GM12878 (cell line): ENCODE measurements around the gene APBA1. TPM values are rescaled to one million over a fixed set of nuclear protein-coding genes. Genes with fewer than 3 reads are reported as not detected.

Source experiments
- ATAC-seq: fragments of 200-7000 bp; cut with Tn5 transposase; 3 replicates; pipeline ENCODE4 v1.9.1; 2020; ENCODE audit warnings: mild to moderate bottlenecking, moderate library complexity
- BruUV-seq: library from RNA; stranded (reverse); fragments of 400-500 nt; replicated peaks from 2 replicates; lab custom pipeline; 2021; lab: Mats Ljungman, UMichigan
- CTCF ChIA-PET: fragments of 300-600 bp; sonication (Branson Sonifier 250); formaldehyde crosslinking; extraction: SDS; loops from one replicate; lab custom pipeline; 2021; ENCODE audit warnings: inconsistent platforms; lab: Yijun Ruan, JAX
- POLR2A ChIA-PET: fragments of 350-600 bp; formaldehyde crosslinking; extraction: SDS; loops from one replicate; lab custom pipeline; 2021; ENCODE audit warnings: inconsistent platforms; lab: Charles Lee
- RAD21 ChIA-PET: fragments of 300-600 bp; sonication (Branson Sonifier 250); formaldehyde crosslinking; loops from one replicate; lab custom pipeline; 2023; ENCODE audit warnings: antibody characterized with exemption; ENCODE audit not compliant: unreplicated experiment; lab: Charles Lee
- SMC1A ChIA-PET: fragments of 300-600 bp; sonication (Branson Sonifier 250); formaldehyde crosslinking; loops from one replicate; lab custom pipeline; 2023; ENCODE audit not compliant: unreplicated experiment, uncharacterized antibody; lab: Charles Lee
- DNase-seq: peaks from one replicate; pipeline ENCODE4 v3.0.0-alpha.2; 2011; ENCODE audit warnings: low read depth, low spot score
- FAIRE-seq: peaks from 3 replicates; lab custom pipeline; 2011; peaks lifted over from hg19 to GRCh38; lab: Jason Lieb, UNC
- H2AFZ ChIP-seq: 2 replicates; pipeline ENCODE4 v1.6.0; 2011; ENCODE audit warnings: low read depth, low read length, control low read depth; ENCODE audit not compliant: control insufficient read depth
- H3K27ac ChIP-seq: 2 replicates; pipeline ENCODE4 v1.5.1; 2011; ENCODE audit warnings: control low read depth; ENCODE audit not compliant: control insufficient read depth, insufficient read depth
- H3K27me3 ChIP-seq, 2 experiments: replicated peaks in 1 of 2; 2 replicates each; pipeline versions ENCODE4 v1.6.0 to v1.6.1; 2011; ENCODE audit warnings: low read length in 1 of 2; ENCODE audit not compliant: control insufficient read depth in 2 of 2, insufficient read depth in 2 of 2
- H3K36me3 ChIP-seq, 2 experiments: 2 replicates each; pipeline ENCODE4 v1.5.1; 2011; ENCODE audit warnings: low read length in 1 of 2; ENCODE audit not compliant: control insufficient read depth in 2 of 2, insufficient read depth in 2 of 2
- H3K4me1 ChIP-seq: 2 replicates; pipeline ENCODE4 v1.6.1; 2011; ENCODE audit warnings: mild to moderate bottlenecking, low read length, moderate library complexity, mixed read lengths; ENCODE audit not compliant: control insufficient read depth, insufficient read depth
- H3K4me2 ChIP-seq: 2 replicates; pipeline ENCODE4 v1.6.0; 2011; ENCODE audit warnings: control low read depth; ENCODE audit not compliant: control insufficient read depth, insufficient read depth
- H3K4me3 ChIP-seq: fragments of 200-600 bp; sonication (generic); 2 replicates; pipeline ENCODE4 v1.5.1; 2016
- H3K79me2 ChIP-seq: 2 replicates; pipeline ENCODE4 v1.6.0; 2011; ENCODE audit warnings: low read length; ENCODE audit not compliant: control insufficient read depth, insufficient read depth
- H3K9ac ChIP-seq: 2 replicates; pipeline ENCODE4 v1.8.0; 2011; ENCODE audit warnings: low read length, control low read depth, mixed read lengths; ENCODE audit not compliant: control insufficient read depth, insufficient read depth
- H3K9me3 ChIP-seq: replicated peaks from 3 replicates; pipeline ENCODE4 v1.5.1; 2011; ENCODE audit warnings: mild to moderate bottlenecking, low read length; ENCODE audit not compliant: control insufficient read depth, insufficient read depth
- H4K20me1 ChIP-seq: 2 replicates; pipeline ENCODE4 v1.6.0; 2011; ENCODE audit not compliant: control insufficient read depth, insufficient read depth
- BACH1 ChIP-seq: fragments of 450-650 bp; IDR thresholded peaks from 2 replicates; pipeline ENCODE4 v1.6.1; 2017; ENCODE audit warnings: mild to moderate bottlenecking, borderline replicate concordance
- CBX5 ChIP-seq: sonication (generic); IDR thresholded peaks from 2 replicates; pipeline ENCODE4 v1.6.1; 2016; ENCODE audit warnings: low read depth, moderate library complexity, mild to moderate bottlenecking, inconsistent platforms
- CHD2 ChIP-seq: IDR thresholded peaks from 2 replicates; pipeline ENCODE4 v1.6.1; 2011; ENCODE audit warnings: low read depth, low read length, improper control_type of control experiment, borderline replicate concordance
- IRF4 ChIP-seq: IDR thresholded peaks from 2 replicates; pipeline ENCODE4 v1.6.1; 2011; ENCODE audit warnings: low read depth, low read length
- NR2F1 ChIP-seq: fragments of 450-650 bp; conservative IDR thresholded peaks from 2 replicates; pipeline ENCODE4 v1.6.1; 2017; ENCODE audit warnings: mild to moderate bottlenecking
- STAT3 ChIP-seq: IDR thresholded peaks from 2 replicates; pipeline ENCODE4 v1.6.1; 2011; ENCODE audit warnings: low read depth, low read length, improper control_type of control experiment
- ZNF207 ChIP-seq: fragments of 450-650 bp; IDR thresholded peaks from 2 replicates; pipeline ENCODE4 v1.6.1; 2014; ENCODE audit warnings: antibody characterized with exemption, mild to moderate bottlenecking, borderline replicate concordance
- WGBS: methylation state at CpG from one replicate; pipeline ENCODE4 v1.1.6; 2016; ENCODE audit warnings: low lambda C conversion rate; ENCODE audit not compliant: insufficient replicate concordance, insufficient coverage; ENCODE audit errors: missing lambda C conversion rate; 5-methylcytosine and 5-hydroxymethylcytosine counted together
- in situ Hi-C: fragments of 300-500 bp; cut with MboI; formaldehyde crosslinking; loops from 9 replicates; pipeline ENCODE4 v1.14.3; 2018; ENCODE audit warnings: mixed read lengths
- intact Hi-C: fragments of 100-400 bp; cut with micrococcal nuclease; formaldehyde crosslinking; loops from one replicate; pipeline ENCODE4 v1.14.2; 2022; ENCODE audit not compliant: unreplicated experiment
- polyA plus RNA-seq, 11 experiments: library from polyadenylated mRNA; depleted of rRNA in 4 of 11; unstranded in 6 of 11; stranded (reverse) in 5 of 11; fragments of >200 nt; fragmentation: Nextera tagmentation in 4 of 11; fragmentation: Illumina TruSeq in 1 of 11; extraction: Ambion mirVana in 4 of 11; extraction: Trizol in 1 of 11; gene quantifications; 1 replicate in 1 of 11; 2 replicates in 10 of 11; pipeline versions ENCODE4 v1.2.1 to v1.2.3, GENCODE V29; 2011 to 2016; ENCODE audit warnings: inconsistent platforms in 2 of 11, missing spikeins in 2 of 11, low read depth in 1 of 11
- total RNA-seq, 4 experiments: library from RNA; depleted of rRNA in 3 of 4; stranded (reverse); fragments of >200 nt in 3 of 4; fragmentation: Illumina TruSeq in 1 of 4; extraction: Trizol in 1 of 4; gene quantifications; 2 replicates each; pipeline versions ENCODE4 v1.2.1 to v1.2.3, GENCODE V29; 2013 to 2021
- TF ChIP-seq, protein P1 (sequence below): fragments of 450-650 bp; IDR thresholded peaks from 2 replicates; pipeline ENCODE4 v1.6.1; 2017; ENCODE audit warnings: mild to moderate bottlenecking, moderate library complexity
- TF ChIP-seq, protein P2 (sequence below): fragments of 450-650 bp; IDR thresholded peaks from 2 replicates; pipeline ENCODE4 v1.6.1; 2017; ENCODE audit warnings: antibody characterized with exemption, mild to moderate bottlenecking, moderate library complexity
- TF ChIP-seq, protein P3 (sequence below): fragments of 450-650 bp; IDR thresholded peaks from 2 replicates; pipeline ENCODE4 v1.6.1; 2017; ENCODE audit warnings: low read depth, mild to moderate bottlenecking, moderate library complexity

Gene APBA1
- total and polyA plus RNA-seq, 10 of the 15 experiments (the other 5 are each of a cell fraction or from before 2014, with no cell fraction given), result 0.01 to 1.3 (median 0.05) TPM; not detected in 7

DNA sequence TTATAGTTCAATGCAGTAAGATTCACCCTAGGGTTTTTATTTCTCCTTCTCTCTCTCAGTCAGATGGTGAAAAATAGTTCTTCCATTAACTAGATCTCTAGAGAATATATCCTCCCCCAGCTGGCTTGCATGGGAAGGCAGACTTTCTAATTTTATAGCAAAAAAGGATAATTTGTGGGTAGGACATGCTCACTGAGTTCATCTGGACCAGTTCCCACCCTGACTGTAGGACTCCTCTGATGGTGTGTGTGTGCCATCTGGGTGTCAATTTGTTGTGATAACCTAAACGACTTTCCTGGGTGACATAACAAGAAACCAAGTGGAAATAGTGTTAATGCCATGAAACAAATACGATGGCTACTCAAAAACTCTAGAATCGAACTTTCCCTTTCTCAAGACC lies 44.9 kb downstream of the APBA1 start:
- H3K27me3 ChIP-seq, result no peaks in the 10 kb centered on the region
- ChIA-PET RAD21 (no interaction called here), POLR2A (no interaction called here), SMC1A (interaction anchor here (0.7 kb wide), 1 partner anchor 250 kb away, joined by 3 read pairs; no protein-coding TSS in a partner anchor), CTCF (no interaction called here)
- H2AFZ ChIP-seq, result no peak overlapping the region
- in situ Hi-C loops (no loop called here), intact Hi-C loops (no loop called here)
- WGBS, result 0% methylated on average over 3 of the region's 3 CpGs
- TF ChIP-seq, protein P1, sequence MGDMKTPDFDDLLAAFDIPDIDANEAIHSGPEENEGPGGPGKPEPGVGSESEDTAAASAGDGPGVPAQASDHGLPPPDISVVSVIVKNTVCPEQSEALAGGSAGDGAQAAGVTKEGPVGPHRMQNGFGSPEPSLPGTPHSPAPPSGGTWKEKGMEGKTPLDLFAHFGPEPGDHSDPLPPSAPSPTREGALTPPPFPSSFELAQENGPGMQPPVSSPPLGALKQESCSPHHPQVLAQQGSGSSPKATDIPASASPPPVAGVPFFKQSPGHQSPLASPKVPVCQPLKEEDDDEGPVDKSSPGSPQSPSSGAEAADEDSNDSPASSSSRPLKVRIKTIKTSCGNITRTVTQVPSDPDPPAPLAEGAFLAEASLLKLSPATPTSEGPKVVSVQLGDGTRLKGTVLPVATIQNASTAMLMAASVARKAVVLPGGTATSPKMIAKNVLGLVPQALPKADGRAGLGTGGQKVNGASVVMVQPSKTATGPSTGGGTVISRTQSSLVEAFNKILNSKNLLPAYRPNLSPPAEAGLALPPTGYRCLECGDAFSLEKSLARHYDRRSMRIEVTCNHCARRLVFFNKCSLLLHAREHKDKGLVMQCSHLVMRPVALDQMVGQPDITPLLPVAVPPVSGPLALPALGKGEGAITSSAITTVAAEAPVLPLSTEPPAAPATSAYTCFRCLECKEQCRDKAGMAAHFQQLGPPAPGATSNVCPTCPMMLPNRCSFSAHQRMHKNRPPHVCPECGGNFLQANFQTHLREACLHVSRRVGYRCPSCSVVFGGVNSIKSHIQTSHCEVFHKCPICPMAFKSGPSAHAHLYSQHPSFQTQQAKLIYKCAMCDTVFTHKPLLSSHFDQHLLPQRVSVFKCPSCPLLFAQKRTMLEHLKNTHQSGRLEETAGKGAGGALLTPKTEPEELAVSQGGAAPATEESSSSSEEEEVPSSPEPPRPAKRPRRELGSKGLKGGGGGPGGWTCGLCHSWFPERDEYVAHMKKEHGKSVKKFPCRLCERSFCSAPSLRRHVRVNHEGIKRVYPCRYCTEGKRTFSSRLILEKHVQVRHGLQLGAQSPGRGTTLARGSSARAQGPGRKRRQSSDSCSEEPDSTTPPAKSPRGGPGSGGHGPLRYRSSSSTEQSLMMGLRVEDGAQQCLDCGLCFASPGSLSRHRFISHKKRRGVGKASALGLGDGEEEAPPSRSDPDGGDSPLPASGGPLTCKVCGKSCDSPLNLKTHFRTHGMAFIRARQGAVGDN, result no peak
- TF ChIP-seq CHD2, result no peak
- TF ChIP-seq, protein P2, sequence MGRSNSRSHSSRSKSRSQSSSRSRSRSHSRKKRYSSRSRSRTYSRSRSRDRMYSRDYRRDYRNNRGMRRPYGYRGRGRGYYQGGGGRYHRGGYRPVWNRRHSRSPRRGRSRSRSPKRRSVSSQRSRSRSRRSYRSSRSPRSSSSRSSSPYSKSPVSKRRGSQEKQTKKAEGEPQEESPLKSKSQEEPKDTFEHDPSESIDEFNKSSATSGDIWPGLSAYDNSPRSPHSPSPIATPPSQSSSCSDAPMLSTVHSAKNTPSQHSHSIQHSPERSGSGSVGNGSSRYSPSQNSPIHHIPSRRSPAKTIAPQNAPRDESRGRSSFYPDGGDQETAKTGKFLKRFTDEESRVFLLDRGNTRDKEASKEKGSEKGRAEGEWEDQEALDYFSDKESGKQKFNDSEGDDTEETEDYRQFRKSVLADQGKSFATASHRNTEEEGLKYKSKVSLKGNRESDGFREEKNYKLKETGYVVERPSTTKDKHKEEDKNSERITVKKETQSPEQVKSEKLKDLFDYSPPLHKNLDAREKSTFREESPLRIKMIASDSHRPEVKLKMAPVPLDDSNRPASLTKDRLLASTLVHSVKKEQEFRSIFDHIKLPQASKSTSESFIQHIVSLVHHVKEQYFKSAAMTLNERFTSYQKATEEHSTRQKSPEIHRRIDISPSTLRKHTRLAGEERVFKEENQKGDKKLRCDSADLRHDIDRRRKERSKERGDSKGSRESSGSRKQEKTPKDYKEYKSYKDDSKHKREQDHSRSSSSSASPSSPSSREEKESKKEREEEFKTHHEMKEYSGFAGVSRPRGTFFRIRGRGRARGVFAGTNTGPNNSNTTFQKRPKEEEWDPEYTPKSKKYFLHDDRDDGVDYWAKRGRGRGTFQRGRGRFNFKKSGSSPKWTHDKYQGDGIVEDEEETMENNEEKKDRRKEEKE, result no peak
- TF ChIP-seq CBX5, result no peak
- TF ChIP-seq, protein P3, sequence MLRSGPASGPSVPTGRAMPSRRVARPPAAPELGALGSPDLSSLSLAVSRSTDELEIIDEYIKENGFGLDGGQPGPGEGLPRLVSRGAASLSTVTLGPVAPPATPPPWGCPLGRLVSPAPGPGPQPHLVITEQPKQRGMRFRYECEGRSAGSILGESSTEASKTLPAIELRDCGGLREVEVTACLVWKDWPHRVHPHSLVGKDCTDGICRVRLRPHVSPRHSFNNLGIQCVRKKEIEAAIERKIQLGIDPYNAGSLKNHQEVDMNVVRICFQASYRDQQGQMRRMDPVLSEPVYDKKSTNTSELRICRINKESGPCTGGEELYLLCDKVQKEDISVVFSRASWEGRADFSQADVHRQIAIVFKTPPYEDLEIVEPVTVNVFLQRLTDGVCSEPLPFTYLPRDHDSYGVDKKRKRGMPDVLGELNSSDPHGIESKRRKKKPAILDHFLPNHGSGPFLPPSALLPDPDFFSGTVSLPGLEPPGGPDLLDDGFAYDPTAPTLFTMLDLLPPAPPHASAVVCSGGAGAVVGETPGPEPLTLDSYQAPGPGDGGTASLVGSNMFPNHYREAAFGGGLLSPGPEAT, result no peak
- TF ChIP-seq IRF4, result no peak
- TF ChIP-seq ZNF207, result no peak
- no peak for TF ChIP-seq STAT3
- TF ChIP-seq BACH1, result no peak
- TF ChIP-seq NR2F1, result no peak
- no TSS peak for BruUV-seq
- H3K4me3 ChIP-seq, result no peak overlapping the region
- no peak for FAIRE-seq
- ATAC-seq, result no peak
- DNase-seq, result no peak
- H3K36me3 ChIP-seq, result no peaks in the 10 kb centered on the region
- no peaks in the 10 kb centered on the region for H4K20me1 ChIP-seq
- H3K4me2 ChIP-seq, result no peak overlapping the region
- no peak overlapping the region for H3K9ac ChIP-seq
- no peak overlapping the region for H3K27ac ChIP-seq
- no peaks in the 10 kb centered on the region for H3K9me3 ChIP-seq
- H3K4me1 ChIP-seq, result no peaks in the 10 kb centered on the region
- no peaks in the 10 kb centered on the region for H3K79me2 ChIP-seq
